GM23338 (cell line): ENCODE results near the gene TAF1B. TPM values are rescaled to one million over a fixed set of nuclear protein-coding genes. Genes with fewer than 3 reads are reported as not detected.
"Not testable (repeated sequence)": the region's sequence is repeated elsewhere in the genome, so short reads cannot be mapped to it uniquely, and the experiment has no call there.

Experiments used
- ATAC-seq: fragments of 200-7000 bp; cut with Tn5 transposase; 3 replicates; pipeline ENCODE4 v1.9.1; 2020
- DNase-seq: peaks from one replicate; pipeline ENCODE4 v3.0.0-alpha.2; 2015; ENCODE audit warnings: low spot score
- H2AFZ ChIP-seq: fragments of 200-600 bp; sonication (generic); 2 replicates; pipeline ENCODE4 v1.8.0; 2016; ENCODE audit warnings: antibody characterized with exemption, mild to moderate bottlenecking, moderate library complexity
- H3F3A ChIP-seq: fragments of 200-600 bp; sonication (generic); replicated peaks from 2 replicates; pipeline ENCODE4 v1.8.0; 2017; ENCODE audit warnings: antibody characterized with exemption, mixed run types, low read depth
- H3K27ac ChIP-seq: fragments of 200-600 bp; sonication (generic); 2 replicates; pipeline ENCODE4 v1.6.1; 2016; ENCODE audit warnings: low read depth
- H3K27me3 ChIP-seq: fragments of 200-600 bp; sonication (generic); 2 replicates; pipeline ENCODE4 v1.8.0; 2016; ENCODE audit warnings: mild to moderate bottlenecking, mixed run types, moderate library complexity; ENCODE audit not compliant: insufficient read depth
- H3K36me3 ChIP-seq: fragments of 200-600 bp; sonication (generic); 2 replicates; pipeline ENCODE4 v1.8.0; 2016; ENCODE audit warnings: mild to moderate bottlenecking; ENCODE audit not compliant: insufficient read depth
- H3K4me1 ChIP-seq: fragments of 200-600 bp; sonication (generic); 2 replicates; pipeline ENCODE4 v1.8.0; 2016; ENCODE audit warnings: mild to moderate bottlenecking, moderate library complexity; ENCODE audit not compliant: insufficient read depth
- H3K4me2 ChIP-seq: fragments of 200-600 bp; sonication (generic); 2 replicates; pipeline ENCODE4 v1.7.1; 2017; ENCODE audit warnings: mixed run types
- H3K4me3 ChIP-seq: fragments of 200-600 bp; sonication (generic); 2 replicates; pipeline ENCODE4 v1.6.1; 2016; ENCODE audit warnings: mixed run types
- H3K79me2 ChIP-seq: fragments of 200-600 bp; sonication (generic); replicated peaks from 2 replicates; pipeline ENCODE4 v1.8.0; 2017; ENCODE audit warnings: mild to moderate bottlenecking; ENCODE audit not compliant: insufficient read depth
- H3K9me2 ChIP-seq: fragments of 200-600 bp; sonication (generic); 2 replicates; pipeline ENCODE4 v1.8.0; 2017; ENCODE audit not compliant: insufficient read depth
- H4K20me1 ChIP-seq: fragments of 200-600 bp; sonication (generic); replicated peaks from 2 replicates; pipeline ENCODE4 v1.8.0; 2017; ENCODE audit warnings: mild to moderate bottlenecking; ENCODE audit not compliant: insufficient read depth
- H3K27ac Mint-ChIP-seq: 2 replicates; pipeline ENCODE4 v1.8.0; 2020; ENCODE audit warnings: inconsistent platforms, mild to moderate bottlenecking, moderate library complexity, mixed read lengths
- H3K27me3 Mint-ChIP-seq: 3 replicates; pipeline ENCODE4 v1.8.0; 2022; ENCODE audit warnings: low read depth, mild to moderate bottlenecking, moderate library complexity, mixed read lengths, inconsistent platforms; ENCODE audit not compliant: insufficient read depth, poor library complexity
- H3K36me3 Mint-ChIP-seq: 3 replicates; pipeline ENCODE4 v1.8.0; 2021; ENCODE audit warnings: low read depth, mild to moderate bottlenecking, inconsistent platforms, moderate library complexity, mixed read lengths
- H3K4me1 Mint-ChIP-seq: 3 replicates; pipeline ENCODE4 v1.8.0; 2020; ENCODE audit warnings: mild to moderate bottlenecking, inconsistent platforms, mixed read lengths
- H3K4me3 Mint-ChIP-seq: 3 replicates; pipeline ENCODE4 v1.8.0; 2021; ENCODE audit warnings: moderate library complexity, mild to moderate bottlenecking, inconsistent platforms, mixed read lengths
- H3K9me3 Mint-ChIP-seq: 3 replicates; pipeline ENCODE4 v1.8.0; 2020; ENCODE audit warnings: moderate library complexity, mild to moderate bottlenecking, inconsistent platforms, mixed read lengths
- EZH2phosphoT487 ChIP-seq: fragments of 200-600 bp; sonication (generic); IDR thresholded peaks from one replicate; pipeline ENCODE4 v1.8.1; 2018; ENCODE audit warnings: antibody characterized with exemption; ENCODE audit not compliant: unreplicated experiment
- JUNB ChIP-seq: IDR thresholded peaks from one replicate; pipeline ENCODE4 v1.6.1; 2016; ENCODE audit warnings: antibody characterized with exemption; ENCODE audit not compliant: unreplicated experiment
- NANOG ChIP-seq: IDR thresholded peaks from 2 replicates; pipeline ENCODE4 v1.6.1; 2016; ENCODE audit warnings: antibody characterized with exemption, borderline replicate concordance
- STAT1 ChIP-seq: IDR thresholded peaks from one replicate; pipeline ENCODE4 v1.6.1; 2016; ENCODE audit warnings: antibody characterized with exemption; ENCODE audit not compliant: unreplicated experiment
- ZNF114 ChIP-seq: fragments of 250-450 bp; sonication (Bioruptor Pico); IDR thresholded peaks from 2 replicates; pipeline ENCODE4 v1.5.0; 2020; ENCODE audit warnings: mild to moderate bottlenecking, moderate library complexity
- ZNF331 ChIP-seq: fragments of 250-450 bp; sonication (Bioruptor Pico); IDR thresholded peaks from 2 replicates; pipeline ENCODE4 v1.5.0; 2020; ENCODE audit warnings: low read depth, mild to moderate bottlenecking, moderate library complexity
- ZNF462 ChIP-seq: fragments of 250-450 bp; sonication (Bioruptor Pico); IDR thresholded peaks from 2 replicates; pipeline ENCODE4 v1.5.0; 2020; ENCODE audit warnings: mild to moderate bottlenecking, moderate library complexity
- polyA plus RNA-seq: library from polyadenylated mRNA; unstranded; fragments of >200 nt; fragmentation: Nextera tagmentation; extraction: Ambion mirVana; gene quantifications from 2 replicates; pipeline ENCODE4 v1.2.1, GENCODE V29; 2016
- total RNA-seq: library from RNA; depleted of rRNA; stranded (reverse); fragments of >200 nt; shearing (Covaris generic); gene quantifications from 2 replicates; pipeline ENCODE4 v1.2.3, GENCODE V29; 2014

The TAF1B gene
- total and polyA plus RNA-seq, 2 experiments from 2014 or later, result 22.2 to 28.9 TPM

DNA sequence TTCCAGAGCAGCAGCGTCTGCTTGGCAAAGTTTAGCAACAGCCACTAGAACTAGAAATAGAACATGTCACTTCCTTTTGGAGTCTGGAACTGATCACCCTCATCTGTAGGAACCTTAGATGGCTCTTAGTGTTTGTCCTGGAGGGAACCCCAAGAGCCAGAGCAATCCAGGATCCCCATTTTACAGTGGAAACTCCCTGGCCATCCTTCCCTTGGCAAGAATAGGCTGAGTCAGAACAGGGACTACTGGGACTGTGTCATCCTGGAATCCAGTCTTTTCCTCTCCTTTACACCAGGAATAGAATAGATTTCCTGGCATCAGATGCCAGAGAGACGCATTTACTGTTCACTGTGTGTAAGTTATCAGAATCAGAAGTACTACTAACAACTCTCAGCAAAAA lies 75.0 kb downstream of the TAF1B start (continued):
- TF ChIP-seq ZNF331 (CRISPR knock-in tag) (no peak), ZNF462 (no peak)

- Histone ChIP-seq H3K36me3 (no peaks in the 10 kb centered on the region; the same call in 1 of the 2 replicates), H3K79me2 (no peaks in the 10 kb centered on the region), H3K9me2 (no peaks in the 10 kb centered on the region), H3K4me3 (no peak overlapping the region), H3K27ac (no peak overlapping the region), H3K4me2 (no peak overlapping the region), H3F3A (no peaks in the 10 kb centered on the region), H2AFZ (no peak overlapping the region), H3K27me3 (no peaks in the 10 kb centered on the region), H3K4me1 (no peaks in the 10 kb centered on the region), H4K20me1 (no peaks in the 10 kb centered on the region)
- 0 out of 3 replicates have a peak, but pooled peaks cover 5% of the 10 kb centered on the region for H3K36me3 Mint-ChIP-seq
- DNase-seq, result no peak
- no peaks in the 10 kb centered on the region for H3K4me1 Mint-ChIP-seq
- no peaks in the 10 kb centered on the region for H3K9me3 Mint-ChIP-seq
- H3K4me3 Mint-ChIP-seq, result no peak overlapping the region
- TF ChIP-seq EZH2phosphoT487 (no peak), ZNF462 (no peak), JUNB (no peak), STAT1 (no peak), ZNF114 (CRISPR knock-in tag) (no peak), NANOG (no peak)
- no peak for ATAC-seq
- no peaks in the 10 kb centered on the region for H3K27me3 Mint-ChIP-seq
- H3K27ac Mint-ChIP-seq, result no peak overlapping the region
Observed at GRCh38 chr2:9919512-9919911, 76.2 kb downstream of the TAF1B start.

- peaks cover 25% of the 10 kb centered on the region for H3K36me3 Mint-ChIP-seq
- not testable (repeated sequence) for H3K4me2 ChIP-seq, ATAC-seq
Observed at GRCh38 chr2:9927020-9927419, 83.7 kb downstream of the TAF1B start.

More at GRCh38 chr2:9927020-9927419, 83.7 kb downstream of the TAF1B start:
- not testable (repeated sequence) for H3K9me2 ChIP-seq, H2AFZ ChIP-seq, H3K36me3 ChIP-seq, H3K27ac ChIP-seq, H3F3A ChIP-seq, H3K27me3 ChIP-seq, H3K4me3 ChIP-seq, H3K4me1 ChIP-seq, H3K27me3 Mint-ChIP-seq, DNase-seq, H3K27ac Mint-ChIP-seq, H4K20me1 ChIP-seq, H3K4me3 Mint-ChIP-seq, H3K4me1 Mint-ChIP-seq, H3K9me3 Mint-ChIP-seq, H3K79me2 ChIP-seq
